A673 (cell line): Measurements from ENCODE around the gene TEKTIP1. TPM values are rescaled to one million over a fixed set of nuclear protein-coding genes. Genes with fewer than 3 reads are reported as not detected.

Experiments
- BruUV-seq: library from RNA; stranded (reverse); fragments of 400-500 nt; replicated peaks from 2 replicates; lab custom pipeline; 2021; lab: Mats Ljungman, UMichigan
- CTCF ChIA-PET: fragments of 300-600 bp; sonication (Branson Sonifier 250); formaldehyde crosslinking; loops from one replicate; lab custom pipeline; 2022; ENCODE audit warnings: antibody characterized with exemption; lab: Charles Lee
- POLR2A ChIA-PET: fragments of 300-600 bp; sonication (Branson Sonifier 250); formaldehyde crosslinking; loops from one replicate; lab custom pipeline; 2022; ENCODE audit warnings: antibody characterized with exemption; ENCODE audit not compliant: low non-redundant PET; lab: Charles Lee
- DNase-seq: peaks from one replicate; pipeline ENCODE4 v3.0.0-alpha.2; 2015; ENCODE audit warnings: low spot score
- H3K27ac ChIP-seq: fragments of 200-600 bp; sonication (generic); 2 replicates; pipeline ENCODE4 v1.5.1; 2016; ENCODE audit warnings: mixed run types, low read depth, mild to moderate bottlenecking, mixed read lengths, antibody characterized with exemption, low read length; ENCODE audit not compliant: poor library complexity, severe bottlenecking
- H3K27me3 ChIP-seq: fragments of 200-600 bp; sonication (generic); replicated peaks from 2 replicates; pipeline ENCODE4 v1.6.1; 2017; ENCODE audit warnings: mixed run types, low read depth, mild to moderate bottlenecking, mixed read lengths, antibody characterized with exemption, low read length; ENCODE audit not compliant: insufficient read depth, poor library complexity
- H3K36me3 ChIP-seq: fragments of 200-600 bp; sonication (generic); 2 replicates; pipeline ENCODE4 v1.6.1; 2016; ENCODE audit warnings: mixed run types, mild to moderate bottlenecking, mixed read lengths, antibody characterized with exemption, low read length; ENCODE audit not compliant: insufficient read depth, poor library complexity, severe bottlenecking
- H3K4me1 ChIP-seq: fragments of 200-600 bp; sonication (generic); 2 replicates; pipeline ENCODE4 v1.6.1; 2017; ENCODE audit warnings: mixed run types, mild to moderate bottlenecking, mixed read lengths, antibody characterized with exemption, low read length; ENCODE audit not compliant: insufficient read depth, poor library complexity, severe bottlenecking
- H3K4me3 ChIP-seq: fragments of 200-600 bp; sonication (generic); 2 replicates; pipeline ENCODE4 v1.5.1; 2016; ENCODE audit warnings: low read depth, mixed run types, mild to moderate bottlenecking, mixed read lengths, low read length; ENCODE audit not compliant: poor library complexity, severe bottlenecking
- H3K9me3 ChIP-seq: fragments of 200-600 bp; sonication (generic); 2 replicates; pipeline ENCODE4 v1.6.1; 2016; ENCODE audit warnings: mixed run types, low read depth, mild to moderate bottlenecking, mixed read lengths, antibody characterized with exemption, low read length; ENCODE audit not compliant: poor library complexity, severe bottlenecking
- CTCF ChIP-seq: fragments of 300-800, 200-600 bp; sonication (generic); conservative IDR thresholded peaks from 2 replicates; pipeline ENCODE4 v1.5.1; 2017; ENCODE audit warnings: low read depth, mild to moderate bottlenecking, antibody characterized with exemption, low read length, moderate library complexity, mixed read lengths
- EZH2 ChIP-seq: fragments of 200-600 bp; sonication (generic); IDR thresholded peaks from 2 replicates; pipeline ENCODE4 v1.6.1; 2017; ENCODE audit warnings: borderline replicate concordance, low read depth, mild to moderate bottlenecking, mixed read lengths, antibody characterized with exemption, low read length; ENCODE audit not compliant: poor library complexity, severe bottlenecking
- intact Hi-C: fragments of 100-400 bp; cut with micrococcal nuclease; formaldehyde crosslinking; loops from one replicate; pipeline ENCODE4 v1.10.0; 2022; ENCODE audit not compliant: unreplicated experiment
- total RNA-seq: library from RNA; stranded (reverse); gene quantifications from 2 replicates; pipeline ENCODE4 v1.2.3, GENCODE V29; 2021

TEKTIP1 gene
- total RNA-seq, 1 experiment from 2014 or later = 4.2 TPM

- CTCF ChIA-PET = interaction anchor here (0.6 to 1.1 kb wide), 2 partner anchors 15 to 451 kb away, joined by 11 read pairs; no protein-coding TSS in a partner anchor
- peaks cover 18% of the 10 kb centered on the region for H3K36me3 ChIP-seq
- H3K4me1 ChIP-seq = peaks cover 3% of the 10 kb centered on the region
- peak overlapping the region; percentile 81 for H3K4me3 ChIP-seq
- peak overlapping the region; percentile 100 for H3K27ac ChIP-seq
- H3K9me3 ChIP-seq = no peaks in the 10 kb centered on the region
- POLR2A ChIA-PET = interaction anchor here (0.6 kb wide), 1 partner anchor 488 kb away, joined by 37 read pairs; no protein-coding TSS in a partner anchor
- intact Hi-C loops = no loop called here
- TF ChIP-seq CTCF = no peak
- TF ChIP-seq EZH2 = no peak
- BruUV-seq = no TSS peak
- H3K27me3 ChIP-seq = no peaks in the 10 kb centered on the region
- no peak for DNase-seq
Measured at GRCh38 chr19:3499738-3500428, 39.1 kb upstream of the TEKTIP1 start.

GRCh38 chr19:3500429-3501101 is 38.4 kb upstream of the TEKTIP1 start, which contains the start of gene DOHH:
DOHH (minus strand) TSS chr19:3500674; CDS start chr19:3496814, 3,860 bp downstream.
- peak; percentile 98 for DNase-seq
- no TSS peak for BruUV-seq
- ChIA-PET CTCF (interaction anchor here (1.0 kb wide), 1 partner anchor 15 kb away, joined by 4 read pairs; no protein-coding TSS in a partner anchor), POLR2A (interaction anchor here (0.6 kb wide), 1 partner anchor 72 kb away, joined by 3 read pairs; no protein-coding TSS in a partner anchor)
- H3K9me3 ChIP-seq = no peaks in the 10 kb centered on the region
- no peak for TF ChIP-seq EZH2
- TF ChIP-seq CTCF = no peak
- no peaks in the 10 kb centered on the region for H3K27me3 ChIP-seq
- intact Hi-C loops = no loop called here
- peaks cover 10% of the 10 kb centered on the region for H3K4me1 ChIP-seq
- peak within 1 kb of the TSS; percentile 100 for H3K27ac ChIP-seq
- H3K4me3 ChIP-seq = peak within 1 kb of the TSS; percentile 81
- H3K36me3 ChIP-seq = peaks cover 12% of the 10 kb centered on the region

- H3K4me3 ChIP-seq = no peak overlapping the region
- DNase-seq = no peak
- H3K27ac ChIP-seq = no peak overlapping the region
- intact Hi-C loops = no loop called here
- no peak for TF ChIP-seq EZH2
- H3K4me1 ChIP-seq = peaks cover 12% of the 10 kb centered on the region
- H3K36me3 ChIP-seq = peaks cover 5% of the 10 kb centered on the region
- ChIA-PET CTCF (no interaction called here), POLR2A (no interaction called here)
- H3K9me3 ChIP-seq = no peaks in the 10 kb centered on the region
- no TSS peak for BruUV-seq
- H3K27me3 ChIP-seq = no peaks in the 10 kb centered on the region
Measured at GRCh38 chr19:3501780-3502179, 37.2 kb upstream of the TEKTIP1 start.
